ENCODE results near the gene NOS1.
"Not testable (repeated sequence)": the region's sequence is repeated elsewhere in the genome, so short reads cannot be mapped to it uniquely, and the experiment has no call there.

The NOS1 gene

GRCh38 chr12:117202556-117202955 is 158.9 kb downstream of the NOS1 start:
- no peak for DNase-seq

- no peak for DNase-seq
Observed at GRCh38 chr12:117202033-117202432, 159.4 kb downstream of the NOS1 start.

- not testable (repeated sequence) for DNase-seq
Observed at GRCh38 chr12:117199956-117200744, 161.3 kb downstream of the NOS1 start.

GRCh38 chr12:117196334-117196733 is 165.1 kb downstream of the NOS1 start:
- not testable (repeated sequence) for DNase-seq

GRCh38 chr12:117195027-117195426 is 166.4 kb downstream of the NOS1 start:
- DNase-seq = peak; percentile 27

- DNase-seq = no peak
Observed at GRCh38 chr12:117193903-117194302, 167.5 kb downstream of the NOS1 start.

- not testable (repeated sequence) for DNase-seq
Observed at GRCh38 chr12:117192581-117192980, 168.8 kb downstream of the NOS1 start.

GRCh38 chr12:117192057-117192456 is 169.4 kb downstream of the NOS1 start:
- no peak for DNase-seq

- DNase-seq = peak; percentile 86
Observed at GRCh38 chr12:117190210-117190781, 171.1 kb downstream of the NOS1 start, which contains the start of gene FBXO21. Gene FBXO21, minus strand, starts transcription at chr12:117190470. Its CDS starts 14 bp downstream, at chr12:117190456.

GRCh38 chr12:117189725-117190209 is 171.7 kb downstream of the NOS1 start:
- no peak for DNase-seq

GRCh38 chr12:117188961-117189724 is 172.3 kb downstream of the NOS1 start:
- no peak for DNase-seq

- no peak for DNase-seq
Observed at GRCh38 chr12:117188121-117188665, 173.2 kb downstream of the NOS1 start.

GRCh38 chr12:117187421-117187820 is 174.0 kb downstream of the NOS1 start:
- peak; percentile 62 for DNase-seq

GRCh38 chr12:117182866-117183265 is 178.6 kb downstream of the NOS1 start:
- DNase-seq = no peak

- DNase-seq = not testable (repeated sequence)
Observed at GRCh38 chr12:117181468-117181843, 180.0 kb downstream of the NOS1 start.

- no peak for DNase-seq
Observed at GRCh38 chr12:117180758-117181467, 180.5 kb downstream of the NOS1 start.

GRCh38 chr12:117178745-117179144 is 182.7 kb downstream of the NOS1 start:
- DNase-seq = no peak

GRCh38 chr12:117178301-117178700 is 183.1 kb downstream of the NOS1 start:
- no peak for DNase-seq

- no peak for DNase-seq
Observed at GRCh38 chr12:117172168-117172567, 189.3 kb downstream of the NOS1 start.

GRCh38 chr12:117171499-117172162 is 189.8 kb downstream of the NOS1 start:
- DNase-seq = no peak

GRCh38 chr12:117169548-117169947 is 191.9 kb downstream of the NOS1 start:
- no peak for DNase-seq

GRCh38 chr12:117168976-117169375 is 192.4 kb downstream of the NOS1 start:
- no peak for DNase-seq
